NCI-H128 (cell line): ENCODE data around the gene SIT1.

Source experiments
- DNase-seq: peaks from one replicate; lab custom pipeline; 2025; ENCODE audit not compliant: unreplicated experiment; lab: John Stamatoyannopoulos, UW

The SIT1 gene

GRCh38 chr9:35682520-35683315 is 32.0 kb upstream of the SIT1 start:
- no peak for DNase-seq

- no peak for DNase-seq
Measured at GRCh38 chr9:35682051-35682450, 31.3 kb upstream of the SIT1 start.

DNA sequence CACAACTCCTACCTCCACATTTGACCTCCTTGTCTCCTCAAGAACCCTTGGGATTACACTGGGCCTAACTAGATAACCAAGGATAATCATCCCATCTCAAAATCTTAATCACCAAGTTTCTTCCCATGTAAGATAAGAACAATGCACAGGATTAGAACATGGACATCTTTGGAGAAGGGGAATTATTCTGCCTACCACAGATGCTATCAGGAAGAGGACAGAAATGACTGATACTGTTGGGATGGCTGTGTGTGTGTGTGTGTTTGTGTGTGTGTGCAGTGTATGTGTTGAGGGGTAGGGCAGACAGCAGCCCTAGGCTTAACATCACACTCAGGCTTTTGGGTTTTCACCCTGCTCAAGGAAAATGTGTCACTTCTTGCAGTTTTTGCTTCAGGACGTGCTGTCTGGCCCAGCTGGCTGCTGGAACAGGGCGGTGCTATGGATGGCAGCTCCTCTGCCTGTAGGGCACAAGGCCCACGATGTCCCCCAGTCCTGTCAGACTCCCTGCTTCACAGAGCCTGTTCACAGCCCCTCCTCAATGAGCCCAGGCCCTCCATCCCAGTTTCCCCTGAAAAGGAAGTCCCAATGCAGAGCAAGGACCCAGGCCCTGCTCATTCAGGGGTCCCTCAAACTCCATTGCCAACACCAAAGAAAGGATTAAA is 30.7 kb upstream of the SIT1 start:
- no peak for DNase-seq

GRCh38 chr9:35680331-35681105 is 29.8 kb upstream of the SIT1 start:
- no peak for DNase-seq

GRCh38 chr9:35679766-35680330 is 29.1 kb upstream of the SIT1 start:
- no peak for DNase-seq

- DNase-seq, result no peak
Measured at GRCh38 chr9:35679091-35679490, 28.4 kb upstream of the SIT1 start.

- DNase-seq, result no peak
Measured at GRCh38 chr9:35675732-35676392, 25.1 kb upstream of the SIT1 start.

DNA sequence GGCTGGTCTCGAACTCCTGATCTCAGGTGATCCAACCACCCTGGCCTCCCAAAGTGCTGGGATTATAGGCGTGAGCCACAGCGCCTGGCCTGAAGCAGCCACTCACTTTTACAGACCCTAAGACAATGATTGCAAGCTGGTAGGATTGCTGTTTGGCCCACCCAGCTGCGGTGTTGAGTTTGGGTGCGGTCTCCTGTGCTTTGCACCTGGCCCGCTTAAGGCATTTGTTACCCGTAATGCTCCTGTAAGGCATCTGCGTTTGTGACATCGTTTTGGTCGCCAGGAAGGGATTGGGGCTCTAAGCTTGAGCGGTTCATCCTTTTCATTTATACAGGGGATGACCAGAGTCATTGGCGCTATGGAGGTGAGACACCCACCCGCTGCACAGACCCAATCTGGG is 24.5 kb upstream of the SIT1 start:
- no peak for DNase-seq

GRCh38 chr9:35674025-35674361 is 23.3 kb upstream of the SIT1 start:
- DNase-seq, result no peak

GRCh38 chr9:35673132-35674024 is 22.6 kb upstream of the SIT1 start, which contains the start of gene CA9:
CA9 (plus strand) TSS chr9:35673928; CDS start chr9:35673960, 32 bp downstream.
- DNase-seq, result no peak

DNA sequence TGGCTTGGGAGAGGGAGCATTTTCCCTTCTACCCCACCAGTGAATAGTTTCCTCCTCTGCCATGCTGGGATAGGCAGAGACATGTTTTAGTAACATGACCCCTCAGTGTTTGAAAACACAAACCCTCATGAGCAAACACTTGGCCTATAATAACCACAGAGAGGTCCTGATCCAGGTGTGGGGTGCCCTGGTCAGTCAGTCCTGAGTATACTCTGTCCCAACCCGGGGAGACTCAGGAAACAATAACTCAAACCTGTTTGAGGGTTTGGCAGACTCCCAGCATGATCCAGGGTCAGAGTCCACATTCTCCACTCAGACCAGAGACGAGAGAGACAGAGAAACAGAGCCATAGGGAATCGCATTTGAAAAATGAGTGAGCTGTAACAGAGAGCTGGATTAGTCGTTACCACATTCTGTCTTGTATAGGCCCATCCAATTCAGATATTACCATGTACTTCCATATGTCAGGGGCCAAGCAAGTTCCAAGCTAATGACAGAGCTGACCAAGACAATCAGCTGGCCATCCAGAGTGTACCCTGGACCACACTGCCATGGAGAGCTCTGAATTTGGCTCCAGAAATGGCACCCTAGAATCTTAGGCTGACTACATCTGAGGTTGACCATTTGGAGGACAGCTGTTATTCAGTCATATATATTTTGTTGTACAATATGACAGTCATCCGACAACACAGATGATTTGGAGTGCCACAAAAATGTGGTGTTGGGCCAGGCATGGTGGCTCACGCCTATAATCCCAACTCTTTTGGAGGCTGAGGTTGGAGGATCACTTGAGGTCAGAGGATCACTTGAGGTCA is 18.8 kb upstream of the SIT1 start:
- DNase-seq, result no peak

- DNase-seq, result no peak
Measured at GRCh38 chr9:35667939-35668338, 17.2 kb upstream of the SIT1 start.

DNA sequence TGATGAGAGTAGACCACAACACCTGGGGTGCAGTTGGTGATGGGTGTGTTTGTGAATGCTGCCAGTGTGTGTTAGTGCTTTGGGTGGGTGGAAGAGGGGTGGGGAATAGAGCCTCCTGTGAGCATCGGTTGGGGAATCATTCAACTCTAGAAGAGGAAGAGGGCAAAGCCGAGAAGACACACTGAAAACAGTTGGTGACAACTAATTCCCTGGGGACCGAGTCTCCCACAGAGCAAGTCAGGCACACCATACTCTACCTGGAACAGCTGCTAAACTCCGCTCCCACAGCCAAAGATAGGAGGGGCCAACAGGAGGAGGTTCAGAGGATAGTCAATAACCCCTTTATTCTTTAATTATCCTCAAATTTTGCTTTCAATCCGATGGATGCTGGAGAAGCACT is 15.8 kb upstream of the SIT1 start:
- DNase-seq, result no peak

DNA sequence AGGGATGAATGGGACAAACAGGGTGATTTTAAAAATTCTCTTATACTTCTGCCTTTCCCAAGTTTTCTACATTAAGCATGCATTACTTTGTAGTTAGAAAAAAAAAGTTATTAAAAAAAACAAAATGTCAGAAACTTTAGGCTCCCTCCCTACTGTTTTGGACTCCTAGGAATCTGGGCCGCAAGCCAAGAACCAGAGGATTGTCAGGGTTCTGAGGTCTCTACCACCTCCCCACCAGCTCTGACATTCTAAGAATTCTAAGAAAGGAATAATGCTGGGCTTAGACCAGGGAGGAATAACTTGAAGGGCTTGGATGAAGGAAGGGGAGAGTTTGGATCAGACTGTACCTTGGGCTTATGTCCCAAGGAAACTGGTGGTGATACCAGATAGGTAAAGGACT is 15.3 kb upstream of the SIT1 start:
- DNase-seq, result no peak

GRCh38 chr9:35665471-35665818 is 14.7 kb upstream of the SIT1 start:
- DNase-seq, result no peak

- DNase-seq, result peak; percentile 73
Measured at GRCh38 chr9:35664531-35665470, 14.1 kb upstream of the SIT1 start, which contains the start of gene ARHGEF39. ARHGEF39 (minus strand) TSS chr9:35665195; CDS start chr9:35665169, 26 bp downstream.

- DNase-seq, result no peak
Measured at GRCh38 chr9:35662437-35662836, 11.7 kb upstream of the SIT1 start.

DNA sequence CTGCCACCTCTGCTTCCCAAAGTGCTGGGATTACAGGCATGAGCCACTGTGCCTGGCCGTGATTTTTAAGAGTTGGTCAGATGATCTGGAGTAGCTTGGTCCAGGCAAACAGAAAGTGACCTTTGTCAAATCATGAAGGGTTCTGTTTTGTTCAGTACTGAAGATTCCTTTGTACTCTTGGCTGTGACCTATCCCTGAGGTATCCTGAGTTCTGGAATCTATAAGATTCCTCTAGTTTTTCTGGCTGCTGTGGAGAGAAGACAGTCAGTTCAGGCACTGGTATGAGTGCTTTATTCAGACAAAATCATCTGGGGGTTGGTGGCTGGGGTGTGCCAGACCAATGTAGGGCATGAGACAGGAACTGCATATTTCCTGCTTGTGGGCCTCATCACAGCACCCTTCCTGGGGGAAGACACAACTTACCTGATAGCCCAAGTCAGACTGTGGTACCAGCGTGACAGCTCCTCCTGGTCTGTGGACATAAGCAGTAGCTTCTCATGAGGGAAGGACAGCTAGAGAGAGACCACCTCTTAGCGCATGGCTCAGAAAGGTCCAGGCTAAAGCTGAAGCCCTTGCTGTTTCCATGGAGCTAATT is 11.1 kb upstream of the SIT1 start:
- DNase-seq, result no peak
